HCT116 (cell line): ENCODE data around the gene NBAS.

Experiments
- CEBPB ChIP-seq: IDR thresholded peaks from 2 replicates; pipeline ENCODE4 v1.6.1; 2012; ENCODE audit warnings: low read depth
- CTCF ChIP-seq, 3 experiments: fragments of 200-600 bp in 1 of 3; sonication (generic) in 1 of 3; IDR thresholded peaks in 2 of 3; conservative IDR thresholded peaks in 1 of 3; 2 replicates each; pipeline ENCODE4 v1.5.1; 2012 to 2017; ENCODE audit warnings: low read depth in 2 of 3, low read length in 2 of 3, antibody characterized with exemption in 1 of 3, borderline replicate concordance in 1 of 3, control low read depth in 1 of 3, mild to moderate bottlenecking in 1 of 3, mixed read lengths in 1 of 3, mixed run types in 1 of 3, moderate library complexity in 1 of 3; ENCODE audit not compliant: insufficient read depth in 1 of 3
- EGR1 ChIP-seq: IDR thresholded peaks from 2 replicates; pipeline ENCODE4 v1.6.1; 2012; ENCODE audit warnings: low read depth
- EZH2 ChIP-seq: fragments of 200-600 bp; sonication (generic); IDR thresholded peaks from 2 replicates; pipeline ENCODE4 v1.6.1; 2017; ENCODE audit warnings: antibody characterized with exemption, mixed run types
- EZH2phosphoT487 ChIP-seq: fragments of 200-600 bp; IDR thresholded peaks from 2 replicates; pipeline ENCODE4 v1.6.1; 2018; ENCODE audit warnings: antibody characterized with exemption, borderline replicate concordance
- POLR2A ChIP-seq: IDR thresholded peaks from 2 replicates; pipeline ENCODE4 v1.7.0; 2011; ENCODE audit warnings: borderline replicate concordance; ENCODE audit not compliant: insufficient read depth, insufficient read length; ENCODE audit errors: extremely low read depth
- RAD21 ChIP-seq: IDR thresholded peaks from 2 replicates; pipeline ENCODE4 v1.6.1; 2012; ENCODE audit warnings: low read depth, mild to moderate bottlenecking
- SRF ChIP-seq: IDR thresholded peaks from 2 replicates; pipeline ENCODE4 v1.6.1; 2012; ENCODE audit warnings: low read depth

GRCh38 chr2:15559379-15560139 lies 1.6 kb downstream of the NBAS start:
- TF ChIP-seq CTCF (IDR thresholded peaks at IDR 0.05 in 2 of 3, conservative IDR thresholded peaks at IDR 0.05 in 1 of 3; ENCODE audit: borderline replicate concordance in 1 of 3, insufficient read depth in 1 of 3, low read depth in 2 of 3, low read length in 2 of 3) (no peak), CEBPB (no peak), POLR2A (no peak), EZH2phosphoT487 (no peak), RAD21 (no peak), EZH2 (no peak), EGR1 (no peak), SRF (no peak)
